Ishikawa (cell line): ENCODE results near the gene HBZ.
"Not testable (repeated sequence)": the region's sequence is repeated elsewhere in the genome, so short reads cannot be mapped to it uniquely, and the experiment has no call there.

Experiments used
- CEBPB ChIP-seq: IDR thresholded peaks from 2 replicates; pipeline ENCODE4 v1.6.1; 2012
- CREB1 ChIP-seq: IDR thresholded peaks from 2 replicates; pipeline ENCODE4 v1.6.1; 2012; ENCODE audit warnings: low read depth
- EGR1 ChIP-seq: IDR thresholded peaks from 2 replicates; pipeline ENCODE4 v1.6.1; 2012
- EP300 ChIP-seq: IDR thresholded peaks from 2 replicates; pipeline ENCODE4 v1.6.1; 2012; ENCODE audit warnings: borderline replicate concordance
- FOXM1 ChIP-seq: IDR thresholded peaks from 2 replicates; pipeline ENCODE4 v1.6.1; 2012; ENCODE audit warnings: low read depth, borderline replicate concordance
- MAX ChIP-seq: IDR thresholded peaks from 2 replicates; pipeline ENCODE4 v1.6.1; 2012
- RAD21 ChIP-seq: IDR thresholded peaks from 2 replicates; pipeline ENCODE4 v1.6.1; 2012; ENCODE audit warnings: low read depth
- TAF1 ChIP-seq: IDR thresholded peaks from 2 replicates; pipeline ENCODE4 v1.6.1; 2012; ENCODE audit warnings: low read depth, mild to moderate bottlenecking
- TCF12 ChIP-seq: IDR thresholded peaks from 2 replicates; pipeline ENCODE4 v1.6.1; 2012; ENCODE audit warnings: low read depth
- TEAD4 ChIP-seq: IDR thresholded peaks from 2 replicates; pipeline ENCODE4 v1.6.1; 2012
- USF1 ChIP-seq: IDR thresholded peaks from 2 replicates; pipeline ENCODE4 v1.6.1; 2012
- YY1 ChIP-seq: IDR thresholded peaks from 2 replicates; pipeline ENCODE4 v1.6.1; 2012; ENCODE audit warnings: low read depth
- ZBTB7A ChIP-seq: IDR thresholded peaks from 2 replicates; pipeline ENCODE4 v1.6.1; 2012; ENCODE audit warnings: low read depth
- TF ChIP-seq, protein P1 (sequence below): IDR thresholded peaks from 2 replicates; pipeline ENCODE4 v1.6.1; 2012; ENCODE audit warnings: low read depth, mild to moderate bottlenecking

HBZ gene

GRCh38 chr16:176477-177382, 24.3 kb downstream of the HBZ start, which contains the start of gene HBA1:
Gene HBA1, plus strand, starts transcription at chr16:176680. Its CDS starts 37 bp downstream, at chr16:176717.
- TF ChIP-seq TEAD4, CREB1, YY1: not testable (repeated sequence)

DNA sequence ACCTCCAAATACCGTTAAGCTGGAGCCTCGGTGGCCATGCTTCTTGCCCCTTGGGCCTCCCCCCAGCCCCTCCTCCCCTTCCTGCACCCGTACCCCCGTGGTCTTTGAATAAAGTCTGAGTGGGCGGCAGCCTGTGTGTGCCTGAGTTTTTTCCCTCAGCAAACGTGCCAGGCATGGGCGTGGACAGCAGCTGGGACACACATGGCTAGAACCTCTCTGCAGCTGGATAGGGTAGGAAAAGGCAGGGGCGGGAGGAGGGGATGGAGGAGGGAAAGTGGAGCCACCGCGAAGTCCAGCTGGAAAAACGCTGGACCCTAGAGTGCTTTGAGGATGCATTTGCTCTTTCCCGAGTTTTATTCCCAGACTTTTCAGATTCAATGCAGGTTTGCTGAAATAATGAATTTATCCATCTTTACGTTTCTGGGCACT, 25.0 kb downstream of the HBZ start:
- TF ChIP-seq MAX (peak; percentile 59), TCF12 (no peak)

DNA sequence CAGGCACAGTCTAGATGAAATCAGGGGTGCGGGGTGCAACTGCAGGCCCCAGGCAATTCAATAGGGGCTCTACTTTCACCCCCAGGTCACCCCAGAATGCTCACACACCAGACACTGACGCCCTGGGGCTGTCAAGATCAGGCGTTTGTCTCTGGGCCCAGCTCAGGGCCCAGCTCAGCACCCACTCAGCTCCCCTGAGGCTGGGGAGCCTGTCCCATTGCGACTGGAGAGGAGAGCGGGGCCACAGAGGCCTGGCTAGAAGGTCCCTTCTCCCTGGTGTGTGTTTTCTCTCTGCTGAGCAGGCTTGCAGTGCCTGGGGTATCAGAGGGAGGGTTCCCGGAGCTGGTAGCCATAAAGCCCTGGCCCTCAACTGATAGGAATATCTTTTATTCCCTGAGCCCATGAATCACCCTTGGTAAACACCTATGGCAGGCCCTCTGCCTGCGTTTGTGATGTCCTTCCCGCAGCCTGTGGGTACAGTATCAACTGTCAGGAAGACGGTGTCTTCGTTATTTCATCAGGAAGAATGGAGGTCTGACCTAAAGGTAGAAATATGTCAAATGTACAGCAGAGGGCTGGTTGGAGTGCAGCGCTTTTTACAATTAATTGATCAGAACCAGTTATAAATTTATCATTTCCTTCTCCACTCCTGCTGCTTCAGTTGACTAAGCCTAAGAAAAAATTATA, 25.7 kb downstream of the HBZ start:
- TF ChIP-seq ZBTB7A (no peak), EGR1 (no peak), YY1 (no peak), TCF12 (no peak), RAD21 (no peak), FOXM1 (no peak), USF1 (no peak), EP300 (no peak), CREB1 (no peak), TEAD4 (no peak), CEBPB (no peak), MAX (no peak)
- TF ChIP-seq, protein P1, sequence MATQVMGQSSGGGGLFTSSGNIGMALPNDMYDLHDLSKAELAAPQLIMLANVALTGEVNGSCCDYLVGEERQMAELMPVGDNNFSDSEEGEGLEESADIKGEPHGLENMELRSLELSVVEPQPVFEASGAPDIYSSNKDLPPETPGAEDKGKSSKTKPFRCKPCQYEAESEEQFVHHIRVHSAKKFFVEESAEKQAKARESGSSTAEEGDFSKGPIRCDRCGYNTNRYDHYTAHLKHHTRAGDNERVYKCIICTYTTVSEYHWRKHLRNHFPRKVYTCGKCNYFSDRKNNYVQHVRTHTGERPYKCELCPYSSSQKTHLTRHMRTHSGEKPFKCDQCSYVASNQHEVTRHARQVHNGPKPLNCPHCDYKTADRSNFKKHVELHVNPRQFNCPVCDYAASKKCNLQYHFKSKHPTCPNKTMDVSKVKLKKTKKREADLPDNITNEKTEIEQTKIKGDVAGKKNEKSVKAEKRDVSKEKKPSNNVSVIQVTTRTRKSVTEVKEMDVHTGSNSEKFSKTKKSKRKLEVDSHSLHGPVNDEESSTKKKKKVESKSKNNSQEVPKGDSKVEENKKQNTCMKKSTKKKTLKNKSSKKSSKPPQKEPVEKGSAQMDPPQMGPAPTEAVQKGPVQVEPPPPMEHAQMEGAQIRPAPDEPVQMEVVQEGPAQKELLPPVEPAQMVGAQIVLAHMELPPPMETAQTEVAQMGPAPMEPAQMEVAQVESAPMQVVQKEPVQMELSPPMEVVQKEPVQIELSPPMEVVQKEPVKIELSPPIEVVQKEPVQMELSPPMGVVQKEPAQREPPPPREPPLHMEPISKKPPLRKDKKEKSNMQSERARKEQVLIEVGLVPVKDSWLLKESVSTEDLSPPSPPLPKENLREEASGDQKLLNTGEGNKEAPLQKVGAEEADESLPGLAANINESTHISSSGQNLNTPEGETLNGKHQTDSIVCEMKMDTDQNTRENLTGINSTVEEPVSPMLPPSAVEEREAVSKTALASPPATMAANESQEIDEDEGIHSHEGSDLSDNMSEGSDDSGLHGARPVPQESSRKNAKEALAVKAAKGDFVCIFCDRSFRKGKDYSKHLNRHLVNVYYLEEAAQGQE: no peak

DNA sequence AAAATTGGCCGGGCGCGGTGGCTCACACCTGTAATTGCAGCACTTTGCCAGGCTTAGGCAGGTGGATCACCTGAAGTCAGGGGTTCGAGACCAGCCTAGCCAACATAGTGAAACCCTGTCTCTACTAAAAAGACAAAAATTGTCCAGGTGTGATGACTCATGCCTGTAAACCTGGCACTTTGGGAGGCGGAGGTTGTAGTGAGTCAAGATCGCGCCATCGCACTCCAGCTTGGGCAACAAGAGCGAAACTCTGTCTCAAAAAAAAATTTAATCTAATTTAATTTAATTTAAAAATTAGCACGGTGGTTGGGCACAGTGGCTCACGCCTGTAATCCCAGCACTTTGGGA, 26.2 kb downstream of the HBZ start:
- TF ChIP-seq EP300 (no peak), FOXM1 (no peak), CREB1 (no peak), YY1 (no peak)

DNA sequence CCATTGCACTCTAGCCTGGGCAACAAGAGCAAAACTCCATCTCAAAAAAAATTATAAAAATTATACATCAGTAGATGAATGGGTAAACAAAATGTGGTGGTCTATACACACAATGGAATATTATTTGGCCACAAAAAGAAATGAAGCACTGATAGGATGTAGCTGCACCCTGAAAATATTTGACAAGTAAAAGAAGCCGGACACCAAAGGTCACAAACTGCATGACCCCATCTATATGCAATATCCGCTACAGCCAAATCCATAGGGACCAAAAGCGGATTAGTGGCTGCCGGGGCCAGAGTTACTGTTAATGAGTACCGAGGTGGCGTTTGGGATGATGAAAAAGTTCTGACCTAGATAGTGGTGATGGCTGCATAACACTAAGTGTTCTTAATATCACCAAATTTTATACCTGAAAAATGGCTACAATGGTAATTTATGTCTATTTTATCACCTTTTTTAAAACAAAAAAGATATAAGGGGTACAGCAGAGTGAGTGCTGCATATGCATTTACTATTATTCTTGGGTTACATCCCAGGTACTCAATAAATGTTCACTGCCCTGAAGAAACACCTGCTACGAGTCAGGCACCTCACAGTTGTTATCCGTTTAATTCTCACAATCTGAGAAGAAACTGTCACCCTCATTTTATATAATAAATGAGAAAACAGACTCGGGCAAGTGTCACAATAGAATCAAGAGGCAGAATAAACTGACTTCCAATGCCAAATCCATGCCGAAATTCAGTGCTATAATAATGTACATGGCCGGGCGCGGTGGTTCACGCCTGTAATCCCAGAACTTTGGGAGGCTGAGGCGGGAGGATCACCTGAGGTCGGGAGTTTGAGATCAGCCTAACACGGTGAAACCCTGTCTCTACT, 27.0 kb downstream of the HBZ start:
- no peak for TF ChIP-seq YY1
- no peak for TF ChIP-seq ZBTB7A
- no peak for TF ChIP-seq USF1
- TF ChIP-seq, protein P1: no peak
- TF ChIP-seq TAF1: no peak
- TF ChIP-seq MAX: no peak
- TF ChIP-seq EP300: no peak
- TF ChIP-seq RAD21: no peak
- TF ChIP-seq TCF12: no peak
- no peak for TF ChIP-seq EGR1
- TF ChIP-seq TEAD4: no peak
